Natural killer cell (primary cell): ENCODE data around the gene INPP5A. TPM values are rescaled to one million over a fixed set of nuclear protein-coding genes. Genes with fewer than 3 reads are reported as not detected.

ENCODE experiments used
- ATAC-seq, 3 donors: fragments of 150-1000 bp in 2 of 3; fragments of 200-7000 bp in 1 of 3; cut with Tn5 transposase; 1 replicate in 1 of 3; 2 replicates in 2 of 3; pipeline ENCODE4 v1.10.0; 2021; ENCODE audit warnings: mild to moderate bottlenecking in 2 of 3, moderate library complexity in 2 of 3
- DNase-seq, 2 donors: peaks; one replicate each; pipeline versions ENCODE4 v3.0.0 to v3.0.0-alpha.2; 2013 to 2021; ENCODE audit warnings: mixed read lengths in 1 of 2
- H3K27ac ChIP-seq: one replicate; pipeline ENCODE4 v1.5.1; 2013; ENCODE audit warnings: mild to moderate bottlenecking, low read length
- H3K27me3 ChIP-seq: one replicate; pipeline ENCODE4 v1.6.1; 2013; ENCODE audit warnings: low read length; ENCODE audit not compliant: control insufficient read depth, insufficient read depth
- H3K36me3 ChIP-seq: one replicate; pipeline ENCODE4 v1.6.1; 2013; ENCODE audit warnings: low read length; ENCODE audit not compliant: control insufficient read depth, insufficient read depth
- H3K4me1 ChIP-seq: one replicate; pipeline ENCODE4 v1.6.1; 2013; ENCODE audit warnings: low read length; ENCODE audit not compliant: control insufficient read depth, insufficient read depth
- H3K4me3 ChIP-seq: one replicate; pipeline ENCODE4 v1.5.1; 2013; ENCODE audit warnings: low read length
- H3K9me3 ChIP-seq: one replicate; pipeline ENCODE4 v1.6.1; 2013; ENCODE audit warnings: low read length; ENCODE audit not compliant: control insufficient read depth, insufficient read depth
- H3K27ac Mint-ChIP-seq, 2 donors: one replicate each; pipeline ENCODE4 v1.8.0; 2022; ENCODE audit warnings: mild to moderate bottlenecking in 2 of 2, mixed read lengths in 2 of 2, moderate library complexity in 1 of 2
- H3K27me3 Mint-ChIP-seq, 2 donors: one replicate each; pipeline ENCODE4 v1.8.0; 2022; ENCODE audit warnings: low read depth in 2 of 2, mixed read lengths in 2 of 2
- H3K36me3 Mint-ChIP-seq: one replicate; pipeline ENCODE4 v1.8.0; 2022; ENCODE audit warnings: mixed read lengths
- H3K4me1 Mint-ChIP-seq, 2 donors: one replicate each; pipeline ENCODE4 v1.8.0; 2022; ENCODE audit warnings: mixed read lengths in 2 of 2
- H3K4me3 Mint-ChIP-seq: one replicate; pipeline ENCODE4 v1.8.0; 2022; ENCODE audit warnings: mild to moderate bottlenecking, moderate library complexity, mixed read lengths
- H3K9me3 Mint-ChIP-seq, 2 donors: one replicate each; pipeline ENCODE4 v1.8.0; 2022; ENCODE audit warnings: mixed read lengths in 2 of 2
- CTCF ChIP-seq: fragments of 200-600 bp; IDR thresholded peaks from one replicate; pipeline ENCODE4 v1.8.0; 2022; ENCODE audit warnings: antibody characterized with exemption
- WGBS: methylation state at CpG from one replicate; pipeline ENCODE4 v1.1.7; 2013; ENCODE audit warnings: missing lambda C conversion rate; ENCODE audit not compliant: insufficient coverage; 5-methylcytosine and 5-hydroxymethylcytosine counted together
- intact Hi-C: fragments of 100-400 bp; cut with micrococcal nuclease; formaldehyde crosslinking; loops from one replicate; pipeline ENCODE4 v1.14.2; 2022
- total RNA-seq, 4 donors: library from RNA; stranded (reverse); fragments of 120-200 nt in 1 of 4; gene quantifications; one replicate each; pipeline versions ENCODE4 v1.2.3 to v1.2.4, GENCODE V29; 2013 to 2022

INPP5A gene
- total RNA-seq, 3 donors from 2014 or later (not counting 1 experiment from before 2014, with no cell fraction given): 12.6 to 38.6 (median 18.6) TPM

DNA sequence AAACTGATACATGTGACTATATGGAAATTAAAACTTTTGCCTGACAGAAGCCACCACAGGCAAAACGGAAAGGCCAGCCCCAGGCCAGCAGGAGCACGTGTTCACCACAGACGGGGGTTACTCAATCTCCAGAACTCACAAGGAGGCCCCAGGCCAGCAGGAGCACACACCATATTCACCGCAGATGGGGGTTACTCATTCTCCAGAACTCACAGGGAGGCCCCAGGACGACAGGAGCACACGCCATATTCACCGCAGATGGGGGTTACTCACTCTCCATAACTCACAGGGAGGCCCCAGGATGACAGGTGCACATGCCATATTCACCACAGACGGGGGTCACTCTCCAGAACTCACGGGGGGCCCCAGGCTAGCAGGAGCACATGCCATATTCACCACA lies 186.9 kb downstream of the INPP5A start:
- H3K36me3 ChIP-seq: peaks cover 3% of the 10 kb centered on the region
- TF ChIP-seq CTCF: no peak
- peaks cover 0 to 9% of the 10 kb centered on the region in 2 donors for H3K4me1 Mint-ChIP-seq
- 82% methylated on average over 9 of the region's 9 CpGs for WGBS
- no peaks in the 10 kb centered on the region for H3K36me3 Mint-ChIP-seq
- ATAC-seq (no peak), DNase-seq (no peak)
- H3K9me3 ChIP-seq: no peaks in the 10 kb centered on the region
- H3K4me3 Mint-ChIP-seq: no peak overlapping the region
- no peaks in the 10 kb centered on the region for H3K27me3 ChIP-seq
- H3K27me3 Mint-ChIP-seq: no peaks in the 10 kb centered on the region
- H3K27ac Mint-ChIP-seq: no peak overlapping the region
- H3K27ac ChIP-seq: no peak overlapping the region
- intact Hi-C loops: no loop called here
- no peak overlapping the region for H3K4me3 ChIP-seq
- no peaks in the 10 kb centered on the region for H3K4me1 ChIP-seq
- H3K9me3 Mint-ChIP-seq: no peaks in the 10 kb centered on the region

DNA sequence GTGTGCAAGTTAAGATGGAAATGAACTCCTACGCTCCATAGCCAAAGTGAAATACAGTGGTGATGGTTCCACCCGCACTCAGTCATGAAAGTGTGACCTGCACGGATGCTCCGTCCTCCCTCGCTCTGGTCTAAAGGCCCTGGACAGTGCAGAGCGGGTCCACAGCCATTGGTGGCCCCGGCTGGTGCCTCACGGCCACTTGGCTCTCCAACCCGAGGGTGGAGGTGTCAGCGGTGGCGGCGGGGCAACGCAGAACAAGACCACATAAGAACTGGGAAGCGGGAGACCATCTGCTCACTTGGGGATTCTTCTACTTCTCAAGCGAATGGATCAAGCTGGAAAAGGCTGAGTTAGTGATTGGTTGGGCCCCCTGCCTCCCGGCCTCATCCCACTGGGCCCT lies 187.6 kb downstream of the INPP5A start:
- Mint-ChIP-seq H3K36me3 (no peaks in the 10 kb centered on the region), H3K9me3 (no peaks in the 10 kb centered on the region), H3K4me1 (peaks cover 0 to 9% of the 10 kb centered on the region in 2 donors), H3K4me3 (no peak overlapping the region), H3K27ac (no peak overlapping the region), H3K27me3 (no peaks in the 10 kb centered on the region)
- H3K27ac ChIP-seq: no peak overlapping the region
- no peaks in the 10 kb centered on the region for H3K27me3 ChIP-seq
- H3K4me3 ChIP-seq: no peak overlapping the region
- TF ChIP-seq CTCF: no peak
- H3K9me3 ChIP-seq: no peaks in the 10 kb centered on the region
- DNase-seq (no peak), ATAC-seq (no peak)
- intact Hi-C loops: no loop called here
- no peaks in the 10 kb centered on the region for H3K4me1 ChIP-seq
- H3K36me3 ChIP-seq: peaks cover 3% of the 10 kb centered on the region
- 95% methylated on average over 16 of the region's 16 CpGs for WGBS

DNA sequence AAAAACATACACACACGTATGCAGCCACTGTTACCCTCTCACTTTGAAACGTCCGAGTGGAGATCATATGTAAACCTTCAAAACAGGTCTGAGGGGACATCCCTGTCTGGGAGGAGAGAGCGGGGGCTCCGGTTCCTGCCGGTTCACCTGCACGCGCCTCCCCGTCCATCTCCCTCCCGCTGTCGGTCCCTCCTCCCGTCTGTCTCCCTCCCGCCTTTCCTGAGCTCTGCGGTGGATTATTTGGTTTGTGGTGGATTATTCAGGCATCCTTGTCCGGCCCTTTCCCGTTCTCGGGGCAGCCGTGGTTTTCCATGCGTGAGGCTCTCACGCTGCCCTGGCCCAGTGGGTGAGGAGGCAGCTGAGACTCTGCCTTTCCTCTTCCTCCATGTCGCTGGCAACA lies 188.6 kb downstream of the INPP5A start:
- no peak for TF ChIP-seq CTCF
- peaks cover 3% of the 10 kb centered on the region for H3K36me3 ChIP-seq
- H3K27me3 Mint-ChIP-seq: no peaks in the 10 kb centered on the region
- no peak overlapping the region for H3K4me3 Mint-ChIP-seq
- intact Hi-C loops: no loop called here
- H3K27ac ChIP-seq: no peak overlapping the region
- no peaks in the 10 kb centered on the region for H3K9me3 Mint-ChIP-seq
- no peaks in the 10 kb centered on the region for H3K9me3 ChIP-seq
- H3K27me3 ChIP-seq: no peaks in the 10 kb centered on the region
- H3K36me3 Mint-ChIP-seq: no peaks in the 10 kb centered on the region
- peaks cover 0 to 9% of the 10 kb centered on the region in 2 donors for H3K4me1 Mint-ChIP-seq
- no peaks in the 10 kb centered on the region for H3K4me1 ChIP-seq
- no peak for ATAC-seq
- WGBS: 94% methylated on average over 21 of the region's 21 CpGs
- no peak for DNase-seq
- no peak overlapping the region for H3K27ac Mint-ChIP-seq
- H3K4me3 ChIP-seq: no peak overlapping the region

DNA sequence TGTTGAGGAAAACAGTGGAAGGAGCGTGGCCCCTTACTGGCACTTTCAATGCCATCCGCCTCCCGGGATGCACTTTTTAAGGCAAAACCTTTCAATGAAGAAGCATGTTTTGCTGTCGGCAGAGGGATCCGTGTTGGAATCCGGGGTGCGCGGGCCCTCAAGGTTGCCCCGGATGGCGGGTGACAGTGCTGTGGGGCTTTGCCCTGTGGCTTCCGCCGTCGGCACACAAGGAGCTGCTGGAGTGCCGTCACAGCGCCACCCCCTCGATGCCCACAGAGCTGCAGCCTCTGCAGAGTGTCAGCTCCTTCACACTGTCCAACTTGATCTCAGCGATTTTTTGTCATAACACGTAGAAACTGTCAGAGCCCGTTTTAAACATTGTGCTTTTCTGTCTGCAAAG lies 189.4 kb downstream of the INPP5A start:
- no peaks in the 10 kb centered on the region for H3K36me3 Mint-ChIP-seq
- no peak for TF ChIP-seq CTCF
- no peaks in the 10 kb centered on the region for H3K27me3 Mint-ChIP-seq
- no peak for DNase-seq
- H3K4me1 Mint-ChIP-seq: peaks cover 0 to 4% of the 10 kb centered on the region in 2 donors
- Histone ChIP-seq H3K9me3 (no peaks in the 10 kb centered on the region), H3K27ac (no peak overlapping the region), H3K4me1 (no peaks in the 10 kb centered on the region), H3K4me3 (no peak overlapping the region), H3K36me3 (peaks cover 3% of the 10 kb centered on the region), H3K27me3 (no peaks in the 10 kb centered on the region)
- 96% methylated on average over 19 of the region's 19 CpGs for WGBS
- H3K27ac Mint-ChIP-seq: no peak overlapping the region
- H3K9me3 Mint-ChIP-seq: no peaks in the 10 kb centered on the region
- no peak overlapping the region for H3K4me3 Mint-ChIP-seq
- intact Hi-C loops: no loop called here
- no peak for ATAC-seq
